Forelimb muscle (tissue), 1 donor: ENCODE data around the gene ADH1C. TPM values are rescaled to one million over a fixed set of nuclear protein-coding genes. Genes with fewer than 3 reads are reported as not detected.
A peak's percentile ranks its signal among the peaks of the same experiment; 100 is the strongest.

ENCODE experiments used
- DNase-seq: peaks from one replicate; pipeline ENCODE4 v3.0.0-alpha.2; 2013; ENCODE audit warnings: low read depth
- polyA plus RNA-seq: library from polyadenylated mRNA; unstranded; fragments of 120-200 nt; gene quantifications from one replicate; pipeline ENCODE4 v1.2.1, GENCODE V29; 2013; ENCODE audit not compliant: insufficient read length

Gene ADH1C
- polyA plus RNA-seq, 1 donor, result 5.9 TPM

GRCh38 chr4:99301376-99302164 lies 51.0 kb downstream of the ADH1C start:
- DNase-seq, result no peak

DNA sequence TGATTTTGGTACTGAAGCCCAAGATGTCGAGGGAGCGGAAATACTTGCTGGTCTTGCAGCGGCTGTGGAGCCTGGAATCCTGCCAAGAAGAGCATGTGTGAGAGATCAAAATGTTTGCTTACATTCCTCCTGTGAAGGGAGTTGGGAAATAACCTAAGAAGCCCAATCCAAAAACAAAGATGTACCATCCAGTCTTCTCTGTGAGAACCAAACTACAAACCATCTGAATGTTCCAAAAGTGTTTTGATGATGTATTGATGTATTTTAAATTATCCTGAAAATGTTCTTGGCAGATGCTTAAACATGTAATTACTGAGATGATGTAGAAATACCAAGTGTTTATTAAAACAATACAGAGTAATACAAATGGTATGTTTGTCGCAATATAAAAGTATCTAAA lies 51.6 kb downstream of the ADH1C start:
- DNase-seq, result peak; percentile 82

- no peak for DNase-seq
Observed at GRCh38 chr4:99293357-99293756, 59.2 kb downstream of the ADH1C start.

DNA sequence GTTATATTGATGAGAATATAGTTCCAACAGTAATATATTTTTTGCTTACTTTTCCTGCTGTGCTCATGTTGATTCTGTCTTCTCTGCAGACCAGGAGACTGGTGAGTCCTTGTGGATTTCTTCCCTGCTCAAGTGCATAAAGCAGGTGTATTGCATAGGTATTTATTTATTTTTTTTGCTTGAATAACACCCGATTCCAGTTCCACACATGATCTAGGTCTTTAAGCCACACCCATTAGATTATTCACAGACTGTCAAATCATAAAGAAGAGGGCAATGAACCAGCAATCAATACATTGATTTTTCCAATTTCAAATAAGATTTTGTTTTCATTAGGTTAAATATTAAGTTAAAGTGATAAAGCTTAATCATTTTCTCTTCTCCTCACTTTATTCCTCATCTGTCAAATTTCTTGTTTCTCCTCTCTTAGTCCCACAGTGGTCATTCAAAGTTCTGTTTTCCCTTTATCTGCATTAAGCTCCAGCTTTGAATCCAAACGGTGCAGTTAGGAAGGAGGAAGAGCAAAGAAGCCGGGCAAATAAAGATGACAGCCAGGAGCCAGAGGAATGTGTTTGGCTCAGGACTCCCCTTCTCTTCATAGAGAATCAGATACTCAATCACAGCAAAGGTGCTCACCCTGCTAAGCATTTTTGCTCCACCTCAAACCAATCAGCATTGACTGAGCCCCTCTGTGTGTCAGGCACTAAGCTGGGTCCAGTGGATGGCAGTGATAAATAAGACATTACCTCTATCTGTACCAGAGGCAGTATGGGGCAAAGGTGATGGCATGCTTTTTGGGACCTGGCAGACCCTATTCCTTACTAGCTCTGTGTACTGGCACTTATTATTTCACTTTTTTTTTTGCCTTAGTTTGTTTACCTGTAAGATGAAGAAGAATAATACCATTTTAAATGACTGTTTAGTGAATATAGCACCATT lies 61.4 kb downstream of the ADH1C start, which contains the start of gene ADH1A:
Gene ADH1A, minus strand, starts transcription at position 138 of the 939 bp plus-strand sequence. Its CDS starts 71 bp downstream, at position 67.
- DNase-seq, result no peak

Other genes with a start within 250 kb of the ADH1C start
- gene ADH4, start 208.4 kb downstream of the ADH1C start, polyA plus RNA-seq, result 0.24 TPM
- gene ADH6, start 133.5 kb downstream of the ADH1C start, polyA plus RNA-seq, result 0.80 TPM
- 0.54 TPM for gene ADH1A, start 61.8 kb downstream of the ADH1C start, polyA plus RNA-seq
- 10.4 TPM for gene ADH1B, start 31.3 kb downstream of the ADH1C start, polyA plus RNA-seq
- not detected for gene ADH7, start 82.6 kb upstream of the ADH1C start, polyA plus RNA-seq
- 0.20 TPM for gene C4orf17, start 158.3 kb upstream of the ADH1C start, polyA plus RNA-seq
- gene TRMT10A, start 211.3 kb upstream of the ADH1C start, polyA plus RNA-seq, result 10.0 TPM
- 1.5 TPM for gene MTTP, start 222.1 kb upstream of the ADH1C start, polyA plus RNA-seq